T-helper 22 cell (primary cell): ENCODE results near the gene PLXND1.
"Not testable (repeated sequence)": the region's sequence is repeated elsewhere in the genome, so short reads cannot be mapped to it uniquely, and the experiment has no call there.

Source experiments
- DNase-seq: peaks from one replicate; pipeline ENCODE4 v3.0.0-alpha.2; 2020; ENCODE audit warnings: low read depth

The PLXND1 gene

GRCh38 chr3:129612534-129613366 is 6.3 kb upstream of the PLXND1 start:
- no peak for DNase-seq

GRCh38 chr3:129611812-129612533 is 5.5 kb upstream of the PLXND1 start:
- no peak for DNase-seq

GRCh38 chr3:129611446-129611800 is 4.9 kb upstream of the PLXND1 start:
- no peak for DNase-seq

- DNase-seq, result not testable (repeated sequence)
Observed at GRCh38 chr3:129610794-129611445, 4.4 kb upstream of the PLXND1 start.

- DNase-seq, result no peak
Observed at GRCh38 chr3:129610276-129610675, 3.8 kb upstream of the PLXND1 start.

GRCh38 chr3:129609591-129610182 is 3.2 kb upstream of the PLXND1 start:
- DNase-seq, result no peak

- DNase-seq, result no peak
Observed at GRCh38 chr3:129608936-129609590, 2.6 kb upstream of the PLXND1 start.

- no peak for DNase-seq
Observed at GRCh38 chr3:129608087-129608935, 1.8 kb upstream of the PLXND1 start.

- DNase-seq, result no peak
Observed at GRCh38 chr3:129607391-129608068, 1.1 kb upstream of the PLXND1 start.

GRCh38 chr3:129605922-129606635 is 397 bp downstream of the PLXND1 start:
- no peak for DNase-seq

GRCh38 chr3:129605203-129605921 is 1.1 kb downstream of the PLXND1 start:
- no peak for DNase-seq

GRCh38 chr3:129604767-129605166 is 1.7 kb downstream of the PLXND1 start:
- no peak for DNase-seq

- no peak for DNase-seq
Observed at GRCh38 chr3:129603991-129604749, 2.3 kb downstream of the PLXND1 start.

GRCh38 chr3:129603561-129603942 is 2.9 kb downstream of the PLXND1 start:
- no peak for DNase-seq

- no peak for DNase-seq
Observed at GRCh38 chr3:129602730-129603560, 3.5 kb downstream of the PLXND1 start.

GRCh38 chr3:129602309-129602708 is 4.2 kb downstream of the PLXND1 start:
- no peak for DNase-seq

- no peak for DNase-seq
Observed at GRCh38 chr3:129601713-129602112, 4.8 kb downstream of the PLXND1 start.

- DNase-seq, result no peak
Observed at GRCh38 chr3:129600348-129600747, 6.1 kb downstream of the PLXND1 start.
